Measurements from ENCODE around the gene IZUMO4.

DNA sequence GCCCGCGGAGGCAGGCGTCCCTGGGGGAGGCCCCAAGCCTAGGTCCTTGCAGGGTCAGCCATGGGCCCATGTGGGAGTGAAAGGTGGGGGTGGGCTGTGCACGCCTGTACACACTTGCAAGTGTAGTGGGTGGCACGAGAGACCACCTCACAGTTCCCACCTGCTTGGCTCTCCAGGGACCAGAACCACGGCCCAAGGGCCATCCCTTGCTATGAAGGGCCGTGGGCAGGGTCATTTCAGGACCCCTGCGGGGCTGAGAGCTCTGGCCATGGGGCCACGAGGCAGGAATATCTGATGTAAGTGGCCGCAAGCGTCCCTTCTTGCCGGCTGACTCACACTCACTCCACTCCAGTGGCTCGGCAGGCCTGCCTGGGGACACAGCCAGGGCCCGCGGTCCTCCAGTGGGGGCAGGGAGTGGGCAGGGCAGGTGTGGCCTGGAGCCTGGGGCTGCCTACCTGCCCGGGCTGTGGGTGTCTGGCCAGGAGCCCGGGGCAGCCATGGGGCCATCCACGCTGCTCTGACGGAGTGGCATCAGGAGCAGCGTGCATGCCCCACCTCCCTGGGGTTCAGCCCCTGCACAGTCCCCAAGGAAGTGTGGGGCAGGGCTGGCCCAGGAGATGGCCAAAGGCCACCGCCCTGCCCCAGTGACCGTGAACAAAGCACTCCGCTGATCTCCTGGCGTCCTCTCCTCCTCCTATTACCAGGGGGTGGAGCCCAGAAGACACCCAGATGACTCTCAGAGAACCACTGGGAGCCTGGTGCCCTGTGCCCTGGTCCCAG, 37.1 kb upstream of the IZUMO4 start:
- no peak for TF ChIP-seq TAF1 (IDR thresholded peaks at IDR 0.05; ENCODE audit: low read depth)
- TF ChIP-seq TEAD4 (IDR thresholded peaks at IDR 0.05): peak; percentile 20; the same call in 1 of the 2 replicates
- TF ChIP-seq FOXM1 (IDR thresholded peaks at IDR 0.05; ENCODE audit: borderline replicate concordance, low read depth): no peak; the same call in 1 of the 2 replicates
- TF ChIP-seq REST (IDR thresholded peaks at IDR 0.05; ENCODE audit: low read depth): no peak
- peak; percentile 71; the same call in 1 of the 2 replicates for TF ChIP-seq CEBPB (IDR thresholded peaks at IDR 0.05)
- TF ChIP-seq RAD21 (IDR thresholded peaks at IDR 0.05; ENCODE audit: low read depth): no peak
- TF ChIP-seq, protein P1, sequence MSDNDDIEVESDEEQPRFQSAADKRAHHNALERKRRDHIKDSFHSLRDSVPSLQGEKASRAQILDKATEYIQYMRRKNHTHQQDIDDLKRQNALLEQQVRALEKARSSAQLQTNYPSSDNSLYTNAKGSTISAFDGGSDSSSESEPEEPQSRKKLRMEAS (IDR thresholded peaks at IDR 0.05): peak; percentile 88
- peak; percentile 75; the same call in 1 of the 2 replicates for TF ChIP-seq EP300 (IDR thresholded peaks at IDR 0.05; ENCODE audit: borderline replicate concordance)
- peak; percentile 74 for TF ChIP-seq NFIC (IDR thresholded peaks at IDR 0.05)

Measured in Ishikawa (cell line).